Psoas muscle (tissue), 8 donors: ENCODE data around the gene TMEM204. TPM values are rescaled to one million over a fixed set of nuclear protein-coding genes. Genes with fewer than 3 reads are reported as not detected.

Source experiments
- ATAC-seq, 4 donors: fragments of 200-7000 bp; cut with Tn5 transposase; one replicate each; pipeline ENCODE4 v1.9.1; 2020; ENCODE audit warnings: moderate library complexity in 3 of 4, mild to moderate bottlenecking in 2 of 4
- DNase-seq, 2 donors: peaks; one replicate each; pipeline ENCODE4 v3.0.0-alpha.2; 2020
- H3K27ac ChIP-seq: fragments of 200-600 bp; one replicate; pipeline ENCODE4 v1.8.0; 2022
- H3K27me3 ChIP-seq, 3 donors: fragments of 200-600 bp in 1 of 3; one replicate each; pipeline versions ENCODE4 v1.6.1 to v1.8.0; 2013 to 2022; ENCODE audit warnings: low read length in 2 of 3, mild to moderate bottlenecking in 2 of 3, moderate library complexity in 1 of 3; ENCODE audit not compliant: insufficient read depth in 3 of 3
- H3K36me3 ChIP-seq, 2 donors: fragments of 200-600 bp in 1 of 2; one replicate each; pipeline versions ENCODE4 v1.6.1 to v1.8.0; 2013 to 2022; ENCODE audit warnings: low read depth in 1 of 2, mild to moderate bottlenecking in 1 of 2, moderate library complexity in 1 of 2; ENCODE audit not compliant: insufficient read depth in 1 of 2
- H3K4me1 ChIP-seq: fragments of 200-600 bp; one replicate; pipeline ENCODE4 v1.8.0; 2022
- H3K4me3 ChIP-seq: fragments of 200-600 bp; one replicate; pipeline ENCODE4 v1.8.0; 2022; ENCODE audit warnings: mild to moderate bottlenecking
- H3K9me3 ChIP-seq: fragments of 200-600 bp; one replicate; pipeline ENCODE4 v1.8.0; 2022
- CTCF ChIP-seq: fragments of 200-600 bp; IDR thresholded peaks from one replicate; pipeline ENCODE4 v1.8.0; 2022; ENCODE audit warnings: antibody characterized with exemption
- WGBS, 3 donors: extraction: QIAGEN DNeasy Blood & Tissue Kit; methylation state at CpG; one replicate each; pipeline versions ENCODE4 v1.1.6 to v1.1.7; 2013; 5-methylcytosine and 5-hydroxymethylcytosine counted together
- intact Hi-C, 2 donors: fragments of 100-400 bp; cut with DNase I; formaldehyde crosslinking; loops; one replicate each; pipeline versions ENCODE4 v1.11.0 to v1.14.2; 2022
- polyA plus RNA-seq, 3 donors: library from polyadenylated mRNA; stranded (reverse); fragments of 200-250 nt; gene quantifications; one replicate each; pipeline ENCODE4 v1.2.3, GENCODE V29; 2013
- total RNA-seq, 4 donors: library from RNA; stranded (reverse); fragmentation: NEBNext Ultra II Directional in 2 of 4; extraction: Animal tissue kit (Norgen Biotek cat#: 25700) in 2 of 4; gene quantifications; one replicate each; pipeline versions ENCODE4 v1.2.1 to v1.2.4, GENCODE V29; 2021 to 2023
- donor health status: healthy with polysubstance abuse.
- donor health status: DM: no; HTN: no; CAD: no; lungs with moderate emphysema.
- donor health status: Bipolar disorder and iron deficiency.
- donor health status: healthy.
- donor health status: DM: yes; HTN: yes; CAD: no.
- donor health status: DM: no; HTN: no; CAD: no.
- donor health status: DM: no; HTN: no; CAD: no.
- donor health status: DM: yes; HTN: yes; CAD: no.

The TMEM204 gene
- total and polyA plus RNA-seq, 7 donors, result 7.5 to 22.3 (median 11.8) TPM

- WGBS, 3 donors, result 78 to 80% (median 80%) methylated on average over 18 of the region's 18 CpGs
- ATAC-seq (no peak), DNase-seq (peak in 1 of 2 donors; percentile 48)
- peaks cover 23% of the 10 kb centered on the region for H3K4me1 ChIP-seq
- peak overlapping the region; percentile 87 for H3K27ac ChIP-seq
- H3K9me3 ChIP-seq, result no peaks in the 10 kb centered on the region
- H3K27me3 ChIP-seq, result no peaks in the 10 kb centered on the region
- no peak for TF ChIP-seq CTCF
- H3K4me3 ChIP-seq, result no peak overlapping the region
- intact Hi-C loops, result no loop called here
- H3K36me3 ChIP-seq, result peaks cover 0 to 21% of the 10 kb centered on the region in 2 donors
These were observed 9.1 kb downstream of the TMEM204 start for GRCh38 chr16:1542533-1542932.

- DNase-seq (peak; percentile 77 to 82), ATAC-seq (peak in 3 of 4 donors; percentile 39 to 63 (median 56))
- H3K4me3 ChIP-seq, result no peak overlapping the region
- intact Hi-C loops, result no loop called here
- H3K27ac ChIP-seq, result peak overlapping the region; percentile 87
- H3K36me3 ChIP-seq, result peaks cover 0 to 17% of the 10 kb centered on the region in 2 donors
- H3K4me1 ChIP-seq, result peaks cover 23% of the 10 kb centered on the region
- no peak for TF ChIP-seq CTCF
- no peaks in the 10 kb centered on the region for H3K27me3 ChIP-seq
- 53 to 59% (median 54%) methylated on average over 30 of the region's 30 CpGs for WGBS, 3 donors
- H3K9me3 ChIP-seq, result no peaks in the 10 kb centered on the region
These were observed 9.8 kb downstream of the TMEM204 start for GRCh38 chr16:1543085-1543896.

- H3K36me3 ChIP-seq, result peaks cover 0 to 10% of the 10 kb centered on the region in 2 donors
- H3K4me1 ChIP-seq, result peaks cover 36% of the 10 kb centered on the region
- no peak for TF ChIP-seq CTCF
- no peaks in the 10 kb centered on the region for H3K9me3 ChIP-seq
- intact Hi-C loops, result no loop called here
- peak; percentile 53 to 76 (median 62) for ATAC-seq
- peak in 1 of 2 donors; percentile 69 for DNase-seq
- peak overlapping the region; percentile 87 for H3K27ac ChIP-seq
- 49 to 54% (median 51%) methylated on average over 26 of the region's 26 CpGs for WGBS, 3 donors
- peak overlapping the region; percentile 40 for H3K4me3 ChIP-seq
- H3K27me3 ChIP-seq, result no peaks in the 10 kb centered on the region
These were observed 11.9 kb downstream of the TMEM204 start for GRCh38 chr16:1545044-1546040.

GRCh38 chr16:1546430-1546829 is 13.0 kb downstream of the TMEM204 start:
- H3K4me3 ChIP-seq, result peak overlapping the region; percentile 40
- 75 to 81% (median 81%) methylated on average over 16 of the region's 16 CpGs for WGBS, 3 donors
- H3K27ac ChIP-seq, result peak overlapping the region; percentile 87
- H3K27me3 ChIP-seq, result no peaks in the 10 kb centered on the region
- intact Hi-C loops, result no loop called here
- ATAC-seq (no peak), DNase-seq (no peak)
- peaks cover 0 to 4% of the 10 kb centered on the region in 2 donors for H3K36me3 ChIP-seq
- peaks cover 41% of the 10 kb centered on the region for H3K4me1 ChIP-seq
- TF ChIP-seq CTCF, result no peak
- no peaks in the 10 kb centered on the region for H3K9me3 ChIP-seq
